Astrocyte (in vitro differentiated cells and primary cell): ENCODE data around the gene RRBP1. TPM values are rescaled to one million over a fixed set of nuclear protein-coding genes. Genes with fewer than 3 reads are reported as not detected.
A peak's percentile ranks its signal among the peaks of the same experiment; 100 is the strongest.

ENCODE experiments used
- DNase-seq: peaks from one replicate; pipeline ENCODE4 v3.0.0-alpha.2; 2010; ENCODE audit warnings: low read depth
- FAIRE-seq: peaks from 2 replicates; lab custom pipeline; 2011; peaks lifted over from hg19 to GRCh38; lab: Jason Lieb, UNC
- H2AFZ ChIP-seq: 2 replicates; pipeline ENCODE4 v1.6.0; 2012; ENCODE audit warnings: low read depth, low read length, inconsistent platforms
- H3K27ac ChIP-seq: 2 replicates; pipeline ENCODE4 v1.5.1; 2011; ENCODE audit warnings: low read depth, low read length, inconsistent platforms
- H3K27me3 ChIP-seq: 2 replicates; pipeline ENCODE4 v1.6.0; 2011; ENCODE audit warnings: low read length, inconsistent platforms; ENCODE audit not compliant: insufficient read depth
- H3K36me3 ChIP-seq: 2 replicates; pipeline ENCODE4 v1.5.1; 2011; ENCODE audit warnings: low read length, inconsistent platforms; ENCODE audit not compliant: insufficient read depth
- H3K4me1 ChIP-seq: 2 replicates; pipeline ENCODE4 v1.5.1; 2011; ENCODE audit warnings: low read length, inconsistent platforms; ENCODE audit not compliant: insufficient read depth
- H3K4me2 ChIP-seq: 2 replicates; pipeline ENCODE4 v1.6.0; 2012; ENCODE audit warnings: low read length, inconsistent platforms
- H3K4me3 ChIP-seq: 2 replicates; pipeline ENCODE4 v1.5.1; 2011; ENCODE audit warnings: low read depth, mild to moderate bottlenecking, low read length, inconsistent platforms; ENCODE audit not compliant: insufficient read depth
- H3K79me2 ChIP-seq: 2 replicates; pipeline ENCODE4 v1.6.0; 2012; ENCODE audit warnings: mild to moderate bottlenecking, low read length, inconsistent platforms; ENCODE audit not compliant: insufficient read depth
- H3K9ac ChIP-seq: 2 replicates; pipeline ENCODE4 v1.6.0; 2012; ENCODE audit warnings: mild to moderate bottlenecking, low read length, inconsistent platforms
- H3K9me3 ChIP-seq: 2 replicates; pipeline ENCODE4 v1.5.1; 2012; ENCODE audit warnings: low read depth, mild to moderate bottlenecking, low read length, inconsistent platforms; ENCODE audit not compliant: insufficient read depth
- H4K20me1 ChIP-seq: 2 replicates; pipeline ENCODE4 v1.6.0; 2012; ENCODE audit warnings: low read length, inconsistent platforms; ENCODE audit not compliant: insufficient read depth
- H3K27ac Mint-ChIP-seq: one replicate; pipeline ENCODE4 v1.8.0; 2021; ENCODE audit warnings: mild to moderate bottlenecking, mixed read lengths; ENCODE audit not compliant: unreplicated experiment
- H3K27me3 Mint-ChIP-seq: one replicate; pipeline ENCODE4 v1.8.0; 2021; ENCODE audit warnings: low read depth, mixed read lengths; ENCODE audit not compliant: unreplicated experiment
- H3K36me3 Mint-ChIP-seq: one replicate; pipeline ENCODE4 v1.8.0; 2021; ENCODE audit warnings: low read depth, mixed read lengths; ENCODE audit not compliant: unreplicated experiment
- H3K4me1 Mint-ChIP-seq: one replicate; pipeline ENCODE4 v1.8.0; 2021; ENCODE audit warnings: low read depth, mixed read lengths; ENCODE audit not compliant: unreplicated experiment
- H3K4me3 Mint-ChIP-seq: one replicate; pipeline ENCODE4 v1.8.0; 2021; ENCODE audit warnings: mild to moderate bottlenecking, moderate library complexity, mixed read lengths; ENCODE audit not compliant: unreplicated experiment
- H3K9me3 Mint-ChIP-seq: one replicate; pipeline ENCODE4 v1.8.0; 2021; ENCODE audit warnings: mild to moderate bottlenecking, mixed read lengths; ENCODE audit not compliant: unreplicated experiment
- EZH2 ChIP-seq: IDR thresholded peaks from 2 replicates; pipeline ENCODE4 v1.6.1; 2012; ENCODE audit warnings: mild to moderate bottlenecking, low read length, inconsistent platforms; ENCODE audit not compliant: insufficient read depth
- total RNA-seq: library from RNA; stranded (reverse); gene quantifications from 2 replicates; pipeline ENCODE4 v1.2.1, GENCODE V29; 2021
- TF ChIP-seq, protein P1 (sequence below): IDR thresholded peaks from 2 replicates; pipeline ENCODE4 v1.5.1; 2011; ENCODE audit warnings: low read depth, mild to moderate bottlenecking, inconsistent platforms, low read length, moderate library complexity; ENCODE audit not compliant: insufficient read depth

Gene RRBP1
- total RNA-seq, 1 donor from 2014 or later: 347 TPM

DNA sequence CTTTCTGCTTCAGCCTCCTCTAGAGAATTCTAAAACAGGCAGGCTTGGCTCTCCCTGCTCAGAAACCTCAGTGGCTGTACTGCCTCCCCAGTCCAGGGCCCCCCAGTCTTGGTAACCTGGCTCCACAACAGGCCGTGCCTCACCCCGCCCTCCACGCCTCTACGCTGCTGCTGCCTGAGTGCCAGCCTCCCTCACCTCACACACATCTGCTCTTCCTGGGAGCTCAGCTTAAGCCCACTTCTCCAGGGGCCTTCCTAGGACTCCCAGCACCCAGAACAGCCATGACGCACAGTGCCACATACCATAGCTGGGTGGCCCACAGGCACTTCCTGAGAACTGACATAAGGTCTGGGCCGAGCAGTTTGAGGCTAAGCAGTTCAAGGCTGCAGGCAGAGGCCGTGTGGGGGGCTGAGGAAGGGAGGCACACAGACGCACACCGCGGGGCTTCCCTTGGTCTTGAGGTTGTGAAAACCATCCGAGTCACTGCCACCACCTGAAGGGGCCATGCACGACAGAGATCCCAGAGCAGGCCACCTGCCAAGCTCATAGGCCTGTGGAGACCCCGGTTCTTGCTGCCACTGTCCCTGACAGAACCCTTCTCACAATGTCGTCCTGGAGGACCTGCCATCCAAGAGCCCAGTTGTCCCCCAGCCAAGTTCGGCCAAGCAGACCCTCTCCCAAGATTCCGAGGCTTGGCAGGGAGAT is 69.6 kb downstream of the RRBP1 start:
- peaks cover 2% of the 10 kb centered on the region for H3K36me3 Mint-ChIP-seq
- H3K9ac ChIP-seq: peak overlapping the region; percentile 46
- H3K36me3 ChIP-seq: peaks cover 29% of the 10 kb centered on the region
- peaks cover 16% of the 10 kb centered on the region for H3K79me2 ChIP-seq
- H3K4me3 ChIP-seq: no peak overlapping the region
- no peak overlapping the region for H3K4me2 ChIP-seq
- H3K9me3 Mint-ChIP-seq: no peaks in the 10 kb centered on the region
- H2AFZ ChIP-seq: no peak overlapping the region
- H3K4me3 Mint-ChIP-seq: no peak overlapping the region
- H3K4me1 ChIP-seq: peaks cover 13% of the 10 kb centered on the region
- no peaks in the 10 kb centered on the region for H3K27me3 Mint-ChIP-seq
- H4K20me1 ChIP-seq: peaks cover 98% of the 10 kb centered on the region
- DNase-seq (peak; percentile 47), FAIRE-seq (no peak)
- H3K27ac ChIP-seq: peak overlapping the region; percentile 57
- peak overlapping the region; percentile 77 for H3K27ac Mint-ChIP-seq
- no peaks in the 10 kb centered on the region for H3K27me3 ChIP-seq
- H3K4me1 Mint-ChIP-seq: peaks cover 14% of the 10 kb centered on the region
- H3K9me3 ChIP-seq: no peaks in the 10 kb centered on the region
- no peak for TF ChIP-seq EZH2

DNA sequence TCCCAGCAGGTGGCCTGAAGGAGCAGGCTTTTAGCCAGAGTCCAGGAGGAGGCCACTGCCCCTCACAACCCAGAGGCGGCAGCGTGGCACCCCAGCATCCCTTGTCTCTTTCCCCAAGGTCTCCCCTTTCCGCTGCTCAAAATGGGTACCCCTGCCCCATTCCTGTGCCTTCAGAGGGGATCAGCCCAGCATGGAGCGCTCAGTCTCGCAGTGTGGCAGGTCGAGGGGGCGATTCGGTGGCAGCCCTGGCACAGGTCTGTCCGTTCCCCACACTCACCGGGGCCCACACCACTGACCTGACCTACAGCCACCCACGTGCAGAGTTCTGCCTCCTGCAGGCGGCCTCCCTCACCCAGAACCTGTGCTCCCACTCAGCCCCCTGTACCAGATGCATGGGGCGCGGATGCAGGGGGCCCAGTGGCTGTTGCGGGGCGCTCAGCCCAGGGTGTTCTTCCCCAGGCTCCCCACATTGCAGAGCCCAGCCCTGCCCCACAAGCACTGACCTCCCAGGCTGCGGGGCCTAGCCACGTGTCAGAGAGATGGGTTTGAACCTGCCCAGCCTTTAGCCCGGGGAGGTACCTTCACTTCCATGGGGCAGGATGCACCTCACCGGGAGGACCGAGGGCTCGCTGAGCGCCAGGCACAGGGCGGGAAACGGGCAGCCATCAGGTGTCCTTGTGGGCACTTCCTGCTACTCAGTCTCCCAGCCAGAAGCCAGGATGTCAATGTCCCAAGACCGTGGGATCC is 70.3 kb downstream of the RRBP1 start:
- Mint-ChIP-seq H3K4me3 (no peak overlapping the region), H3K4me1 (peaks cover 14% of the 10 kb centered on the region), H3K27me3 (no peaks in the 10 kb centered on the region), H3K9me3 (no peaks in the 10 kb centered on the region), H3K36me3 (peaks cover 2% of the 10 kb centered on the region), H3K27ac (no peak overlapping the region)
- Histone ChIP-seq H3K27me3 (no peaks in the 10 kb centered on the region), H3K4me2 (no peak overlapping the region), H3K79me2 (peaks cover 18% of the 10 kb centered on the region), H3K27ac (peak overlapping the region; percentile 57), H3K4me3 (no peak overlapping the region), H3K9ac (peak overlapping the region; percentile 46), H3K36me3 (peaks cover 30% of the 10 kb centered on the region), H2AFZ (no peak overlapping the region), H4K20me1 (peaks cover 97% of the 10 kb centered on the region), H3K9me3 (no peaks in the 10 kb centered on the region), H3K4me1 (peaks cover 13% of the 10 kb centered on the region)
- DNase-seq (no peak), FAIRE-seq (no peak)
- TF ChIP-seq EZH2: no peak
- TF ChIP-seq, protein P1, sequence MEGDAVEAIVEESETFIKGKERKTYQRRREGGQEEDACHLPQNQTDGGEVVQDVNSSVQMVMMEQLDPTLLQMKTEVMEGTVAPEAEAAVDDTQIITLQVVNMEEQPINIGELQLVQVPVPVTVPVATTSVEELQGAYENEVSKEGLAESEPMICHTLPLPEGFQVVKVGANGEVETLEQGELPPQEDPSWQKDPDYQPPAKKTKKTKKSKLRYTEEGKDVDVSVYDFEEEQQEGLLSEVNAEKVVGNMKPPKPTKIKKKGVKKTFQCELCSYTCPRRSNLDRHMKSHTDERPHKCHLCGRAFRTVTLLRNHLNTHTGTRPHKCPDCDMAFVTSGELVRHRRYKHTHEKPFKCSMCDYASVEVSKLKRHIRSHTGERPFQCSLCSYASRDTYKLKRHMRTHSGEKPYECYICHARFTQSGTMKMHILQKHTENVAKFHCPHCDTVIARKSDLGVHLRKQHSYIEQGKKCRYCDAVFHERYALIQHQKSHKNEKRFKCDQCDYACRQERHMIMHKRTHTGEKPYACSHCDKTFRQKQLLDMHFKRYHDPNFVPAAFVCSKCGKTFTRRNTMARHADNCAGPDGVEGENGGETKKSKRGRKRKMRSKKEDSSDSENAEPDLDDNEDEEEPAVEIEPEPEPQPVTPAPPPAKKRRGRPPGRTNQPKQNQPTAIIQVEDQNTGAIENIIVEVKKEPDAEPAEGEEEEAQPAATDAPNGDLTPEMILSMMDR: peak; percentile 28

DNA sequence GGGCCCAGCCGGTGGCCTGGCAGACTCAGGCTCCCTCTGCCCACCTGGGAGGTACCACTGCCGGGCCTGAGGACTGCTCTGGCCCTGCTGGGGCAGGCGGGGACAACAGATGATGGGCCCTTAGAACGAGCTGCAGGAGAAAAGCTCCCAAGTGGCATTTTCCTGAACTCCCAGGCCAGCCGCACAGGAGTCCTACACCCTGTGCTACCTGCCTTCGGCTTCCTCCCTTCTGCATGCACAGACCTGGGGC is 70.8 kb downstream of the RRBP1 start:
- peaks cover 13% of the 10 kb centered on the region for H3K4me1 ChIP-seq

More for the DNA sequence above, 70.8 kb downstream of the RRBP1 start:
- H3K27ac Mint-ChIP-seq: no peak overlapping the region
- TF ChIP-seq, protein P1: no peak
- no peak for TF ChIP-seq EZH2
- no peaks in the 10 kb centered on the region for H3K27me3 Mint-ChIP-seq
- Histone ChIP-seq H3K27me3 (no peaks in the 10 kb centered on the region), H2AFZ (no peak overlapping the region), H3K4me2 (no peak overlapping the region), H3K4me3 (no peak overlapping the region), H3K27ac (no peak overlapping the region), H3K36me3 (peaks cover 35% of the 10 kb centered on the region), H3K9me3 (no peaks in the 10 kb centered on the region), H3K9ac (no peak overlapping the region), H3K79me2 (peaks cover 22% of the 10 kb centered on the region), H4K20me1 (peaks cover 97% of the 10 kb centered on the region)
- FAIRE-seq (no peak), DNase-seq (no peak)
- H3K4me1 Mint-ChIP-seq: peaks cover 14% of the 10 kb centered on the region
- no peaks in the 10 kb centered on the region for H3K9me3 Mint-ChIP-seq
- peaks cover 2% of the 10 kb centered on the region for H3K36me3 Mint-ChIP-seq
- no peak overlapping the region for H3K4me3 Mint-ChIP-seq
